GM18517 (cell line): ENCODE data around the gene SIGLEC8.
"Not testable (repeated sequence)": the region's sequence is repeated elsewhere in the genome, so short reads cannot be mapped to it uniquely, and the experiment has no call there.

Experiments
- ATAC-seq: cut with Tn5 transposase; IDR thresholded peaks from one replicate; pipeline ENCODE4 v1.9.1; 2021; ENCODE audit warnings: mild to moderate bottlenecking, moderate library complexity; ENCODE audit not compliant: unreplicated experiment

SIGLEC8 gene

DNA sequence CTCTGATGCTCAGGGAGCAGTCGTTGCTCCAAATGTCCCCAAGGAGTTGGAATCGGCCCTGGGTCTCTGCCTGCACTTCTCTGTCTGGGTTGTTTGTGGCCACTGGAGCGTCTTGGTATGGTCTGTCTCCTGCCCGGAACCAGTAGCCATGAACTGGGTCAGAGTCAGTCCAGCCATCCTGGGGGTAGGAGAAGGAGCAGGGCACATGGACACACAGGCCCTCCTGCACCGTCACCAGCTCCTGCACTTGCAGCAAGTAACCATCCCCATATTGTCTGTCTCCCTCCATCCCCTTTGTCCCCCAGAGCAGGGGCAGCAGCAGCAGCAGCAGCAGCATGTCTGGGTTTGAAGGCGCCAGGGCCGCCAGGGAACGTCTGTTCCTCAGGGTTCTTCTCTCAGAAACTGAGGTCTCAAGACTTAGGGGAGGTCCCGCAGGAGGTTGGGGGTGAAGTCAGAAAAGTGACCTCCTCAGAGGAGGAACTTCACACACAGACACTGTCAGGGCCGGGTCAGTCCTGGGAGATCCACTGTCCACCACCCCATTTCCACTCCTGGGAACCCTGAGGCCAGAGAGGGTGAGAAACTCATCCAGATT, at the start of gene SIGLEC8:
Gene SIGLEC8, minus strand, starts transcription at position 404 of the 595 bp plus-strand sequence. Its CDS starts 67 bp downstream, at position 337.
- ATAC-seq: no peak

GRCh38 chr19:51507640-51508058, 49.4 kb upstream of the SIGLEC8 start:
- ATAC-seq: no peak

DNA sequence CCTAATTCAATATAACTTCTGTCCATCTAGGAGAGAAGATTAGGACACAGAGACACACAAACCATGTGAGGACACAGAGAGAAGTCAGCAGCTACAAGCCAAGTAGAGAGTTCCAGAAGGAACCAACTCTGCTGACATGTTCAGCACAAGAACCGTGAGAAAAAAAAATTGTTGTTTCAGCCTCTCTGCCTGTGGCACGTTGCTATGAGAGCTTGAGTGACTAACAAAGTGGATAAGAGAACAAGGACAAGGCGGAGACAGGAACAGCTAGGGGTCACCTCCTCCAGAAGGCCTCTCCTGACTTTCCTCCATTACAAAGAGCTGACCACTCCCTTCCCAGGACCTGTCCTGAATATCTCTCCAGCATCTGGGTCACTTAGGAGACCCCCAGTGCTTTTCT, 48.9 kb upstream of the SIGLEC8 start:
- ATAC-seq: no peak

DNA sequence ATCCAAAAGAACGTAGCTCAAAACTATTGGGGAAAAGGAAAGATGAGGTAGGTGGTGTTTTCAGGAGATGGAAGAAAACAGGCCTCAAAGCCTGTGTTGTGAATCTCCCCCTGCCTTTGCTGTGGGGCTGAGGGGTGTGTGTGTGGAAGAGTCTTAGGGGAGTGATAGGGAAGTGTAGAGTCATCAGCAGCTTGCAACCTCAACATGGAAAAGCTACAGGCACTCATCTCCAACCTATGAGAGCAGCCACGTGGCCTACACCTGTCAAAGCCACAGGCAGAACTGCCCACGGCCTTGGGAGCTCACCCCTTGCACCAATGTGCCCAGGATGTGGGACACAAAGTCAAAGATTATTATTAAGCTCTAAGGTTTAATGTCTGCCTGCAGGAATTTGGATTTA, 47.6 kb upstream of the SIGLEC8 start:
- no peak for ATAC-seq

DNA sequence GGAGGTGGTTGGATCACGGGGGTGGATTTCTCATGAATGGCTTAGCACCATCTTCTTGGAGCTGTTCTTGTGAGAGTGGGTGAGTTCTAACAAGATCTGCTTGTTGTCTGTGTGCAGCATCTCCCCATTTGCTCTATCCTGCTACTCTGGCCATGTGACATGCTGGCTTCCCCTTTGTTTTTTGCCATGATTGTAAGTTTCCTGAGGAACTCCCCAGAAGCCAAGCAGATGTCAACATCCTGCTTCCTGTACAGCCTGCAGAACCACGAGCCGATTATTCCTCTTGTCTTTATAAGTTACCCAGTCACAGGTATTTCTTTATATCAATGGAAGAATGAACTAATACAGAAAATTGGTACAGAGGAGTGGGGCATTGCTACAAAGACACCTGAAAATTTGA, 45.6 kb upstream of the SIGLEC8 start:
- ATAC-seq: no peak

GRCh38 chr19:51503286-51503817, 45.1 kb upstream of the SIGLEC8 start:
- ATAC-seq: no peak

DNA sequence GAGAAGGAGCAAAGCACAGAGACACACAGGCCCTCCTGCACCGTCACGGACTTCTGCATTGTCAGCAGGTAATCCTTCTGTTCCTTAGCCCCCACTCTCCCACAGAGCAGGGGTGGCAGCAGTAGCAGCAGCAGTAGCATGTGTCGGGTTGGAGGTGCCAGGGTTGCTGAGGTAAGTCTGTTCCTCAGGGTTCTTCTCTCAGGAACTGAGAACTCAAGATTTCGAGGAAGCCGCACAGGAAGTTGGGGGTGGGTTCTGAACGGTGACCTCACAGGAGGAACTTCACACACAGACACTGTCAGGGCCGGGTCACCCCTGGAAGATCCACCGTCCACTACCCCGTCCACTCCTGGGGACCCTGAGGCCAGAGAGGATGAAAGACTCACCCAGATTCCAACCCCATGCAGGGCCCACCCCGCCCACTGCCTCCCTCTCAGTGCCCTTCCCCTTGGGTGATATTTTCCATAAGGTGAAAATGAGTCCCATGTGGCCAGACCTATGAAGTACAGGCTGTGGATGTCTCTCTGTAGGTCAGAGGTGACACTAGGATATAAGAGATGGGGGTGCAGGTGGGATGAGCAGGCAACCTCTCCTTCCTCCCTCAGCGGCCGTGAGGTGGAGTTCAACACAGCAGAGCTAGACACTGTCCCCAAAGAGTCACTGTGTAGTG, 43.5 kb upstream of the SIGLEC8 start, which contains the start of gene SIGLEC12:
Gene SIGLEC12, minus strand, starts transcription at position 207 of the 670 bp plus-strand sequence. Its CDS starts 67 bp downstream, at position 140.
- ATAC-seq: no peak

- not testable (repeated sequence) for ATAC-seq
These were observed 42.7 kb upstream of the SIGLEC8 start for GRCh38 chr19:51500931-51501330.

- no peak for ATAC-seq
These were observed 39.4 kb upstream of the SIGLEC8 start for GRCh38 chr19:51497666-51498065.

DNA sequence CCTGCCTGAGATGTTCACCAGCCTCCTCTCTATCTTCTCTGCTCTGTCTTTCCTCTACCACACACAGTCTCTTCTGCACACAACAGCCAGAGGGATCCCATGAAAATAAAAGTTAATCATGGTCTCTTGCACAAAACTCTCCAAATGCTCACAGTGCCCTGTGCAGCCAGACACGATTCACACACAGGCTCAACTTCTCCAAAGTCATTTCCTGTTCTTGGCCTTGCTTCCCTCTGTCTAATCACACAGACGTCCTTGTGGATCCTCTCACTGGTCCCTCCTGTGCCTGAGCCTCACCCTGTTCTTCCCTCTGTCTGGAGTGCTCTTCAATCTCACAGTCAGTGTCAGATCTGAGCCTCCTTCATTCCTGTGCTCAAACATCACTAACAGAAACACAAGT, 35.5 kb upstream of the SIGLEC8 start:
- ATAC-seq: no peak

DNA sequence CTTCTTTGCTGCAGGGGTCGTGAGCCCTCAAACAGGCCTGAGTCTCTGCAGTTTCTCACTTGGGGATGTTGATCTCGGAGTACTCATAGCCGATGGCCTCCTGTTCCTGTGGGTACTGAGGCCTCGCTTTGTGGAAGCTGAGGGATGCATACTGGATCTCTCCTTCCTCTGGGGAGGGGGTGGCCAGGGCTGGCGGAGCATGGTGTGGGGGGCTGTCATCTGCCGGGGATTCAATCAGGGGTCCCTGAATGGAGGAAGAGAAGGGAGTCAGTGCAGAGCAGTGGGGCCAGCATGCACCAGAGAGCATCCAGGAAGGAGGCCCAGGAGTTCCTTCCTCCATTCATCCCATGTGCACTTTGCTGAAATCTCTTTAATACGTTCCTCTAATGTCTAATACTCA, 33.3 kb upstream of the SIGLEC8 start:
- no peak for ATAC-seq

- no peak for ATAC-seq
These were observed 32.4 kb upstream of the SIGLEC8 start for GRCh38 chr19:51490676-51491075.

DNA sequence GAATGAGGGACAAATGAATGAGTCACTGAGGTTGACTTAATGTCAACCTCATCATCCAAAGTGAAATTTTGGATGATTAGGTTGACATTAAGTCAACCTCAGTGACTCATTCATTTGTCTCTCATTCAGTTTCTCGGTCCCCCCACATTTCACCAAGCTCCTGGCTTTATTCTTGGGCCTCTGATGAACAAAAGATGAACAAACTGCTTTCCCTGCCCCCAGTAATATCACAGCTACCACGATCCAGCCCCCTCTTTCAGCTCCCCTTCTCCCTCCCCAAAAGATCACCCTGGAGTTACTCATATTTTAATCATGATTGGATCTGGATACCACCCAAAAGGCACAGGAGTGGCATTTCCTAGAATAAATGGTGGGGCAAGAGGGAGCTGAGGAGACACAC, 30.9 kb upstream of the SIGLEC8 start:
- ATAC-seq: no peak

GRCh38 chr19:51488491-51488890, 30.2 kb upstream of the SIGLEC8 start:
- ATAC-seq: no peak

GRCh38 chr19:51485960-51486660, 27.9 kb upstream of the SIGLEC8 start:
- ATAC-seq: no peak

DNA sequence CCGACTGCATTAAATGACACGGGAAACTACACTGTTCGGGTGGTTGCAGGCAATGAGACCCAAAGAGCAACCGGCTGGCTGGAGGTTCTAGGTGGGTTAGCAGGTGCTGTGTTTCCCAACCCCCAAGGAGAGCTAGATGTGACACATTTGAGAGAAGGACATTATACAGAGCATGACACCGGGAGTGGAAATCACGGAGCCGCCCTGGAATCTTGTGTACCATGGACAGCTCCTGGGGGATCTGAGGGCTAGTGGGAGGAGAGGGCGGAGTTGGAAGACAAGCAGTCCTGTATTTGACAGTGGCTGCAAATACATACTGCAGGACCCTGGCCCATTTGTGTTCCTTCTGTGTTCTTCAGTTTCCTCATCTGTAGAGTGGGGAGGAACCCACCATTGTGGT, 22.3 kb upstream of the SIGLEC8 start:
- ATAC-seq: no peak

GRCh38 chr19:51479531-51480331, 21.5 kb upstream of the SIGLEC8 start:
- no peak for ATAC-seq

DNA sequence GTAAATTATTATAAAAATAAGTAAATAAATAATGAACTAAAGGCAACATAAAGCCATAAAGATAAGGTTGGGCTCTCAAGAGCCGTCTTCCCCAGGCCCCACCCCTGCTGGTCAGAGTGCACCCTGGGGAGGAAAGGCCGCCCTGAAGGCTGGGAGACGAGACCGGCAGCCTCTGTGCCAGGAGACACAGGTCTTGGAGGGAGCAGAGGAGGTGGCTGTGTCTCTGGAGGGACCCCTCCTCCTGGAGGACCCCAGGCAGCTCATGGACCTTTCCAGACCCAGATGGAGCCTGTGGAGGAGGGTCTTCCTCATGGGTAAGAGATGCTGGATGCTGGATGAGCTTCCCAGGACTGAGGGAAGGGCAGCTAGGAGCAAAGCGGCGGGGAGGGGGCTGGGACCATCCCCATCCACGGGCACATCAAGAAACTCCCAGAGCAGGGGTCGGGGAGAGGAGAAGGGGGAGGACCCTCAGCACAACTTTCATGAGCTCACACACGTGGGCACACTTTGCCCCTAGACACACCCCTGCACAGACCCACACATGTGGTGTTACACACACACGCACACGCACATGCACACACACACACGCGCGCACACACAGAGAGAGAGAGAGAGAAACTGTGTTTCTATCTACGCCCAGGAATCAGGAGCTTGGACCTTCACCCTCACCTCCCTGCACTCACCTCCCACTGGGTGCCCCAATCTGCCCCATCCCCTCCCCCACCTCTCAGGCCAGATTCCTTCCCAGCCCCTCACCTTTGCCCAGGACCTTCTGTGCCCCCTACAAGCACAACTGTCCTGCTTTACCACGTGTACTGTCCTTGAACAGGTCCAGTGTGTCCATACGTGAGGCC, 20.4 kb upstream of the SIGLEC8 start, which contains the start of gene CEACAM18:
Gene CEACAM18, plus strand, starts transcription at position 159 of the 854 bp plus-strand sequence.
- no peak for ATAC-seq

GRCh38 chr19:51477344-51477743, 19.1 kb upstream of the SIGLEC8 start:
- ATAC-seq: no peak

GRCh38 chr19:51476164-51476563, 17.9 kb upstream of the SIGLEC8 start:
- ATAC-seq: no peak
